ENCODE measurements around the gene RAB21. TPM values are rescaled to one million over a fixed set of nuclear protein-coding genes. Genes with fewer than 3 reads are reported as not detected.

Gene RAB21
- total RNA-seq, 1 donor from 2014 or later = 170 TPM

GRCh38 chr12:71730936-71731335 is 23.7 kb upstream of the RAB21 start:
- Histone ChIP-seq H3K4me3 (no peak overlapping the region), H3K36me3 (no peaks in the 10 kb centered on the region), H3K27ac (replicated peaks) (no peak overlapping the region), H3K9me3 (replicated peaks) (no peaks in the 10 kb centered on the region), H3K4me1 (no peaks in the 10 kb centered on the region), H3K27me3 (ENCODE audit: low read depth) (no peaks in the 10 kb centered on the region)
- TF ChIP-seq, protein P1, sequence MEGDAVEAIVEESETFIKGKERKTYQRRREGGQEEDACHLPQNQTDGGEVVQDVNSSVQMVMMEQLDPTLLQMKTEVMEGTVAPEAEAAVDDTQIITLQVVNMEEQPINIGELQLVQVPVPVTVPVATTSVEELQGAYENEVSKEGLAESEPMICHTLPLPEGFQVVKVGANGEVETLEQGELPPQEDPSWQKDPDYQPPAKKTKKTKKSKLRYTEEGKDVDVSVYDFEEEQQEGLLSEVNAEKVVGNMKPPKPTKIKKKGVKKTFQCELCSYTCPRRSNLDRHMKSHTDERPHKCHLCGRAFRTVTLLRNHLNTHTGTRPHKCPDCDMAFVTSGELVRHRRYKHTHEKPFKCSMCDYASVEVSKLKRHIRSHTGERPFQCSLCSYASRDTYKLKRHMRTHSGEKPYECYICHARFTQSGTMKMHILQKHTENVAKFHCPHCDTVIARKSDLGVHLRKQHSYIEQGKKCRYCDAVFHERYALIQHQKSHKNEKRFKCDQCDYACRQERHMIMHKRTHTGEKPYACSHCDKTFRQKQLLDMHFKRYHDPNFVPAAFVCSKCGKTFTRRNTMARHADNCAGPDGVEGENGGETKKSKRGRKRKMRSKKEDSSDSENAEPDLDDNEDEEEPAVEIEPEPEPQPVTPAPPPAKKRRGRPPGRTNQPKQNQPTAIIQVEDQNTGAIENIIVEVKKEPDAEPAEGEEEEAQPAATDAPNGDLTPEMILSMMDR (IDR thresholded peaks at IDR 0.05; ENCODE audit: borderline replicate concordance) = no peak
- DNase-seq = no peak
- intact Hi-C loops (cut with micrococcal nuclease) = no loop called here

DNA sequence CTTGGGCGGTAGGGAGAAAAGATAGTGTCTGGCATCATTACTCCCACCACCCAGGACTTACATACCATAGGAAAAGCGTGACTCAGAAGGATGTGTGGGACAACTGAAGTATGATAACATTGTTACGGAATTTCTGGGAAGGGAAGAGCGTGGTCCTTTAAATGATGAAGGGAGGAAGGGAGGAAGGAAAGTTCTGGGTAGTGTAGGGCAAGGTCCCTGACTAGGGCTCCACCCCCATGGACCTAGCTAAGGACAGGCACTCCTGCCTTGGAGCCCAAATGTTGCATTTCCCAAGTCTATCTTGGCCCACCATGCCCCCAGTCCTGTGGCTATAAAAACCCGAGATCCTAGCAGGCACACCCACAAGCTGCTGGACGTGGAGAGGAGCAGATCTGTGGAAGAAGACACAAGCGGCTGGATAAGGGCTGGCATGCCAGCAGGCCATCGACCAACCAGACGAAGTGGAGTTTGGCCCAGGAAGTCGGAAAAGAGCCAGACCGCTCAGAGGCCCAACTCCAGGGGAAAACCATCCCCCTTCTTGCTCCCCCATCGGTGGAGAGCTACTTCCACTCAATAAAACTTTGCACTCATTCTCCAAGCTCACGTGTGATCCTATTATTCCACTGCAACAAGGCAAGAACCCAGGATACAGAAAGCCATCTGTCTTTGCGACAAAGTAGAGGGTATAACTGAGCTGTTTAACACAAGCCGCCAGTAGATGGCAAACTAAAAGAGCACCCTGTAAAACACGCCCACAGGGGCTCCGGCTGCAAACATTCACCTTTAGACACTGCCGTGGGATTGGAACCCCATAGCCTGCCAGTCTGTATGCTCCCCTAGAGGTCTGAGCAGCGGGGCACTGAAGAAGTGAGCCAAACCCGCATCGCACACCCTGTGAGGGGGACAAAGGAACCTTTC is 23.0 kb upstream of the RAB21 start:
- intact Hi-C loops (cut with micrococcal nuclease) = no loop called here
- H3K36me3 ChIP-seq = no peaks in the 10 kb centered on the region
- H3K4me1 ChIP-seq = no peaks in the 10 kb centered on the region
- TF ChIP-seq, protein P1 (IDR thresholded peaks at IDR 0.05; ENCODE audit: borderline replicate concordance) = peak; percentile 12
- H3K27me3 ChIP-seq (ENCODE audit: low read depth) = no peaks in the 10 kb centered on the region
- DNase-seq = no peak
- no peak overlapping the region for H3K4me3 ChIP-seq
- no peak overlapping the region for H3K27ac ChIP-seq (replicated peaks)
- no peaks in the 10 kb centered on the region for H3K9me3 ChIP-seq (replicated peaks)

- TF ChIP-seq, protein P1 (IDR thresholded peaks at IDR 0.05; ENCODE audit: borderline replicate concordance) = no peak
- Histone ChIP-seq H3K4me3 (no peak overlapping the region), H3K36me3 (no peaks in the 10 kb centered on the region), H3K4me1 (no peaks in the 10 kb centered on the region), H3K27me3 (ENCODE audit: low read depth) (no peaks in the 10 kb centered on the region), H3K27ac (replicated peaks) (no peak overlapping the region), H3K9me3 (replicated peaks) (no peaks in the 10 kb centered on the region)
- no peak for DNase-seq
- intact Hi-C loops (cut with micrococcal nuclease) = no loop called here
Measured at GRCh38 chr12:71732357-71732712, 22.3 kb upstream of the RAB21 start.

DNA sequence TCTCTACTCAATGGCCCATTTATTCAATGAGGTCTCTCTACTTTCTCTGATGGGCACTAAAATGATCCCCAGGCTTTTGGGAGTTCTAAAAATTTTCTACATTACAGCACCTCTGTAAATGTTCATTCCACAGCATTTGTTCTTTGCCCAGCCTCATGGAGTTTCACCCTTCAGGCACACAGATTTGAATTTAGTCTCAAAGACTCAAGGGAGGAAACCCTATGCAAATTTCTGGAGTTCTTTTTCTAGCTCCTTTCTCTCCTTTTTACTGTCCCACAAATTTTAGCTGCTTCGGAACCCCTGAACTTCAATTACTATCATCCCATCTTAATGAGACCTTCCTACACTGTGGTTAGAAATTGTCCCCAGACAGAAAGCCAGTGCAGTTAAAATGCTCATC is 17.5 kb upstream of the RAB21 start:
- Histone ChIP-seq H3K27me3 (ENCODE audit: low read depth) (no peaks in the 10 kb centered on the region), H3K9me3 (replicated peaks) (no peaks in the 10 kb centered on the region), H3K36me3 (no peaks in the 10 kb centered on the region), H3K4me1 (no peaks in the 10 kb centered on the region), H3K27ac (replicated peaks) (no peak overlapping the region), H3K4me3 (no peak overlapping the region)
- TF ChIP-seq, protein P1 (IDR thresholded peaks at IDR 0.05; ENCODE audit: borderline replicate concordance) = no peak
- DNase-seq = no peak
- intact Hi-C loops (cut with micrococcal nuclease) = no loop called here

- intact Hi-C loops (cut with micrococcal nuclease) = loop anchor here (10.0 kb wide), 1 partner anchor 328 kb away; no protein-coding TSS in a partner anchor
- Histone ChIP-seq H3K27me3 (ENCODE audit: low read depth) (peaks cover 2% of the 10 kb centered on the region), H3K9me3 (replicated peaks) (no peaks in the 10 kb centered on the region), H3K27ac (replicated peaks) (no peak overlapping the region), H3K4me3 (no peak overlapping the region), H3K4me1 (no peaks in the 10 kb centered on the region), H3K36me3 (no peaks in the 10 kb centered on the region)
- no peak for DNase-seq
- TF ChIP-seq, protein P1 (IDR thresholded peaks at IDR 0.05; ENCODE audit: borderline replicate concordance) = no peak
Measured at GRCh38 chr12:71742998-71743397, 11.7 kb upstream of the RAB21 start.
